Measurements from ENCODE around the gene FLYWCH1. TPM values are rescaled to one million over a fixed set of nuclear protein-coding genes. Genes with fewer than 3 reads are reported as not detected.

FLYWCH1 gene
- total and polyA plus RNA-seq, 2 donors (not counting 3 experiments of a cell fraction or from before 2014, with no cell fraction given) = 32.0 to 51.2 TPM

DNA sequence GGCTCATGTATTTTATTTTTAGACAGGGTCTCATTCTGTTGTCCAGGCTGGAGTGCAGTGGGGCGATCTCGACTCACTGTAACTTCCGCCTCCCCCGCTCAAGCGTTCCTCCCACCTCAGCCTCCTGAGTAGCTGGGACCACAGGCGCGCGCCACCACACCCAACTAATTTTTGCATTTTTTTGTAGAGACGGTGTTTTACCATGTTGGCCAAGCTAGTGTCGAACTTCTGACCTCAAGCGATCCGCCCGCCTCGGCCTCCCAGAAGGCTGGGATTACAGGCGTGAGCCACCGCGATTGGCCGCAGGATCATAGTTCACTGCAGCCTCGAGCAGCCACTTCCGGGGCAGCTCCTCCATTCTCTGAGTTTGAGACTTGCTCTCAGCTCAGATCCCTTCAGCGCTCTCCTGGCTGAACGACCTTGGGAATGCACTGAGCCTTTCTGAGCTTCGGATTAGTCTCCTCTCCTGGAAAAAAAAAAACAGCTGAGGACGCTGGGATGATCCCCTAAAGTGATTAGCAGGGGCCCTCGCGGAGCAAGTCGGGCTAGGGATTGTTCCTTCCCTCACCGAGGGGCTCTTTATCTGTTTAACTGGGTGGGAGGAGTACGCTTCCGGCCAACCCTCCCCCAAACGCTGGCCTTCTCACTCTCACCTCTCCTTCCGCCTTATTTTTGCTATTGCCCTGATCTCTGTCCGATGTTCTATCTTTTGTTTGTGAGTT is 69.6 kb downstream of the FLYWCH1 start:
- POLR2A ChIA-PET = interaction anchor here (0.7 to 1.5 kb wide), 2 partner anchors 9 to 66 kb away, joined by 3 read pairs; no protein-coding TSS in a partner anchor
- Histone ChIP-seq H3K27ac (ENCODE audit: insufficient read depth, low read depth, low read length) (no peak overlapping the region), H3K4me1 (ENCODE audit: control insufficient read depth, extremely low read depth, insufficient read depth, low read length) (peaks cover 10% of the 10 kb centered on the region), H3K36me3 (ENCODE audit: control insufficient read depth in 2 of 2, extremely low read depth in 1 of 2, insufficient read depth in 2 of 2, low read length in 2 of 2) (no peaks in the 10 kb centered on the region), H3K4me2 (ENCODE audit: insufficient read depth, low read length) (no peak overlapping the region), H3K9ac (replicated peaks; ENCODE audit: extremely low read depth, insufficient read depth, low read length) (no peak overlapping the region), H3K9me1 (replicated peaks; ENCODE audit: control insufficient read depth, extremely low read depth, insufficient read depth, low read length) (no peaks in the 10 kb centered on the region), H2AFZ (ENCODE audit: low read depth, low read length) (no peak overlapping the region), H4K20me1 (replicated peaks; ENCODE audit: control insufficient read depth, extremely low read depth, insufficient read depth, low read length) (no peaks in the 10 kb centered on the region), H3K79me2 (ENCODE audit: control insufficient read depth, insufficient read depth, low read length) (peaks cover 5% of the 10 kb centered on the region), H3K27me3 (ENCODE audit: control insufficient read depth in 2 of 2, insufficient read depth in 2 of 2, low read length in 2 of 2) (no peaks in the 10 kb centered on the region), H3K4me3 (replicated peaks in 1 of 3; ENCODE audit: insufficient read depth in 1 of 3, low read depth in 1 of 3, low read length in 3 of 3) (no peak overlapping the region), H3K9me3 (replicated peaks; ENCODE audit: control insufficient read depth, insufficient read depth, low read length) (no peaks in the 10 kb centered on the region)
- BruUV-seq (replicated peaks) = no TSS peak
- dilution Hi-C loops (cut with MboI; ENCODE audit: extremely low pct_ligation_motif_present, low sequenced_read_pairs) = no loop called here
- DNase-seq (ENCODE audit: low read depth, low spot score) (no peak), FAIRE-seq (peak; percentile 38)
- TF ChIP-seq FOS (IDR thresholded peaks at IDR 0.05; ENCODE audit: borderline replicate concordance, insufficient read depth, low read length) (no peak), CTCF (IDR thresholded peaks at IDR 0.05; ENCODE audit: extremely low read depth in 1 of 2, insufficient read depth in 1 of 2, low read depth in 1 of 2, low read length in 2 of 2) (no peak), GATA2 (IDR thresholded peaks at IDR 0.05; ENCODE audit: insufficient read depth, insufficient read length, low read depth, low read length) (no peak), EZH2 (IDR thresholded peaks at IDR 0.05; ENCODE audit: borderline replicate concordance, low read depth, low read length, severe bottlenecking) (no peak), MYC (IDR thresholded peaks at IDR 0.05; ENCODE audit: low read depth, low read length) (no peak), POLR2A (IDR thresholded peaks at IDR 0.05; ENCODE audit: low read depth, low read length) (no peak), POLR2AphosphoS5 (IDR thresholded peaks at IDR 0.05; ENCODE audit: insufficient read depth, low read depth, low read length) (no peak), JUN (IDR thresholded peaks at IDR 0.05; ENCODE audit: borderline replicate concordance, insufficient read depth, insufficient read length, low read depth) (no peak), MAX (IDR thresholded peaks at IDR 0.05; ENCODE audit: insufficient read depth, insufficient read length) (no peak)
- CTCF ChIA-PET = interaction anchor here (1.6 to 2.8 kb wide), 4 partner anchors 11 to 54 kb away, joined by 3 to 10 read pairs (median 6); no protein-coding TSS in a partner anchor
- intact Hi-C loops (cut with micrococcal nuclease) = no loop called here

All from endothelial cell of umbilical vein (primary cell).